HG03097 (cell line): ENCODE measurements around the gene BRWD1.
"Not testable (repeated sequence)": the region's sequence is repeated elsewhere in the genome, so short reads cannot be mapped to it uniquely, and the experiment has no call there.

Experiments used
- ATAC-seq: cut with Tn5 transposase; IDR thresholded peaks from one replicate; pipeline ENCODE4 v1.9.1; 2021; ENCODE audit not compliant: unreplicated experiment, low FRiP score

The BRWD1 gene

DNA sequence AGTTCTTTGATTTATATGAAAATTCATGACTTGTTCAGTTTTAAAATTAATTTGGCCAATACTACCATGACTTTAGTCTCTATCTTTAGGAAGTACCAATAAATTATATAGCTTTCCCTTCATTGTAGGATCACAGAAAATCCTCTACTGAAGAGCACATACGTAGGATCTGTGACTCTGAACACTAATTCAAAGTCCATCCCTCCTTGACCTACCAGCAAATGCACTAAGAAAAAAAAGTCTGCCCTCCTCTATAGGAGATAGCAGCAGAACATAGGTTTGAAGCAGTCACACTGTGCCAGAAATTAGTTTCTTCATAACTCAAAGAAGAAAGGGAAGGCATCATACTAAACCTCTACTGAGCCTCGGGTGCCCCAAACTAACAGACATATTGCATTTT is 16.5 kb downstream of the BRWD1 start:
- no peak for ATAC-seq

GRCh38 chr21:39288987-39289386 is 24.4 kb downstream of the BRWD1 start:
- no peak for ATAC-seq

GRCh38 chr21:39282911-39283310 is 30.5 kb downstream of the BRWD1 start:
- ATAC-seq: no peak

- no peak for ATAC-seq
Observed at GRCh38 chr21:39281853-39282252, 31.6 kb downstream of the BRWD1 start.

GRCh38 chr21:39281207-39281606 is 32.2 kb downstream of the BRWD1 start:
- ATAC-seq: no peak

GRCh38 chr21:39269620-39270019 is 43.8 kb downstream of the BRWD1 start:
- ATAC-seq: no peak

- no peak for ATAC-seq
Observed at GRCh38 chr21:39265603-39266002, 47.8 kb downstream of the BRWD1 start.

DNA sequence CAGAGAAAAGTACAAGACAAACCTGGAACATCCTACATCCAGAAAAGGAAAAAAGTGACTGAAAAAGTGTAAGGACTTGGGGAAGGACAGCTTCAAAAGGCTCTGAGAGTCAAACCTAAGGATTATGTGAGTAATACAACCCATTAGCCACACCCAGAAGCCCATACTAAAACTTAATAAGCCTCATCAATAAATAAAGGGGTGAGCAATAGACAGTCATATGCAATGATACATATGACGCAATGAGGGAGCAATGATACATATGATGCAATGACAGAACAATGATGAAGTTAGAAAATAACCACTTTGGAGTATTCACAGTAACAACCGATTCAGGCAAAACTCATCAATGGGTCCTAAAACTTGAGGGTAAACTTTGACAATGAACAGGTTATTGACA is 50.1 kb downstream of the BRWD1 start:
- no peak for ATAC-seq

- ATAC-seq: no peak
Observed at GRCh38 chr21:39258207-39258606, 55.2 kb downstream of the BRWD1 start.

GRCh38 chr21:39251326-39251725 is 62.1 kb downstream of the BRWD1 start:
- no peak for ATAC-seq

DNA sequence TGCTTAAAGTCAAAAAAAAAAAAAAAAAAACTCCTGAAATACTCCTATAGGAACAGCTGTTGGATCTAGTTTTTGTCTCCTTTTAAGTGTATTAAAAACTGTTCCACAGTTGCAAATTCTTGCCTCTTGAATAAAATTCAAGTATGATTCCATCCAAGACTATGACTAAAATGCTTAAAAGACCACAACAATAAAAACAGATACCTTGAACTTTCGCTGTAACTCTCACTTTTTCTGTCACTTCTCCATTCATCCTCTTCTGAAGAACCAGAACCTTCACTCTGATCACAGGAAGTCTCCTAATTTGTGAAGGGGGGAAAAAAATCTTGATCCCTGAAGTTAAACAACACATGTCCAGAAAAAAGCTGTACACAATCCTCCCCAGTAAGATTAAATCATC is 75.2 kb downstream of the BRWD1 start:
- ATAC-seq: no peak

DNA sequence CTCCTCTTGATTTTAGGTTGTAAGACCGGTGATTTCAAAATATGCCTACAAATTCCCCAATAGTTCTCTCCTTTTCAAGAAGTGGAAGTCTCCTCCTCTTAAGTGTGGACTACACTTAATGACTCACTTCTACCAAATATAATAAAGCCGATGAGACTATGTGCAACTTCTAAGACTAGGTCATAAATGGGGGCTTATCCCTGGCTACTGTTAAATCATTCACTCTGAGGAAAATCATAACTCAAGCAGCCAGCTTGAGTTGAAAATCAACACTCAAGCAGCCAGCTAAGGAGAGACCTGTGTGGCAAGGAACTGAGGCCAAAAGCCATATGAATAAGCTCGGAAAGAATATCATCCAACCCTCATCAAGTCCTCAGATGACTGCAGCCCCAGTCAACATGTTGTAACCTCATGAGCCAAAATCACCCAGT is 80.6 kb downstream of the BRWD1 start:
- ATAC-seq: no peak

- no peak for ATAC-seq
Observed at GRCh38 chr21:39224930-39225329, 88.5 kb downstream of the BRWD1 start.

- no peak for ATAC-seq
Observed at GRCh38 chr21:39221997-39222486, 91.4 kb downstream of the BRWD1 start.

- no peak for ATAC-seq
Observed at GRCh38 chr21:39221282-39221996, 92.0 kb downstream of the BRWD1 start.

- ATAC-seq: not testable (repeated sequence)
Observed at GRCh38 chr21:39220875-39221274, 92.6 kb downstream of the BRWD1 start.

DNA sequence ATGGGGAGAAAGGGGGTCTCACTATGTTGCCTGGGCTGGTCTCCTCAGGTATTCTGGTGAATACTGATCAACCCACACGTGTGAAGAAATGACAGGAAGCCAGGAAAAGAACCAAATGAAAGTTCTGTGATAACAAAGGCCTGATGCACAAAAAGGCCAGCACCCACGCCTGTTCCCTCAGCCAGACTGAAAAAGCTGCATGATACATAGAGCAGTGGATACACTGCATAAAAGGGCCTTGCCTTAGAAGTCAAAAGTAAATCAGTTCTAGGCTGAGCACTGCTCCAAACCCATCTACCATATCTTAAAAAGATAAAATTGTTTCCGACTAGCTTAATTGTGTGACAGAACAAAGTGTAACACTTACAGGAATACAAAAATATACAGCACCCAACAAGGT is 93.3 kb downstream of the BRWD1 start:
- ATAC-seq: no peak

- no peak for ATAC-seq
Observed at GRCh38 chr21:39218082-39218409, 95.4 kb downstream of the BRWD1 start.

DNA sequence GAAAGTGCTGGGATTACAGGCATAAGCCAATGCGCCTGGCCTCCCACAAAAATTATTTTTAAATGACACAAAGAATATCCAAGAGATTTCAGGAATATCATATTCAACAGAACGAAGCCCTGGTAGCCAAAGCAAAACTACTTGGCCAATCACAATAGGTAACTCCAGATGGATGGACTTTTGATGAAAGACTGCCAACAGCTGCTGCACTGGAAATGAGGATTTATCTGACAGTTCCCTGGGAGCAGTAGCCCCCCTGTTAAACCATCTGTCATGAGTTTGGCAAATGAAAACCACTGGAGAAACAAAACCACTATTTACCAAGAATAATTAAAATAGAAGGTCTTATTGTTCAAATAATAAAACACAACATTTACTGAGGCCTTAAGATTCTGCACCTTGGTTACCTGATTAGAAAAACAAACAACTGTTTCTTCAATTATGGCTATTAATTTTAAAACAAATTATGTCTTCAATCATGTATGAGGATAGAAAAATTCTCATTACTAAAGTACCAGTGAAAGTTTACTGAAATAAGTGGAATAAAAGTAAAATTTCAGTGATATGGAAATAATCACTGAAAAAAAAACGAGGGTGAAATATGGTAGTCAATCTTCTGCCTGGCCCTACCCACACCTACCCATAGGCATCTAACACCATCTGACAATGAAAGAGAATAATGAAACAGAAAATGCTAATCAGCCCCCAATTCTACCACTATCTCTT is 95.9 kb downstream of the BRWD1 start:
- no peak for ATAC-seq

- ATAC-seq: no peak
Observed at GRCh38 chr21:39216290-39216689, 97.1 kb downstream of the BRWD1 start.

DNA sequence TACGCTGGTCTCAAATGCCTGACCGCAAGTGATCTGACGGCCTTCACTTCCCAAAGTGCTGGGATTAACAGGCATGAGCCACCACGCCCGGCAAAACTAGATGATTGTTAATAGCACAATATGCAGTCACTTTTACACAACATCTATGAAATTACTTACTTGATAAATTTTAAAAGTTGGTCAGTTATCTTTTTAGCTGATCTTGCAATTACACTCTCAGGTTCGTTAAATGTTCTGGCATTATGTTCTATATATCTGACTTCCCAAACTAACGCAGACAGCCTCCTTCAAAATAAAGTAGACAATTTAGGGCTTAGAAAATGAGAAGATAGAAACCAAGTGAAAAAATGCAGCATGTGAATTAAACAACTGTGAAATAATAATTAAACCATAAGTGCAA is 98.4 kb downstream of the BRWD1 start:
- no peak for ATAC-seq

DNA sequence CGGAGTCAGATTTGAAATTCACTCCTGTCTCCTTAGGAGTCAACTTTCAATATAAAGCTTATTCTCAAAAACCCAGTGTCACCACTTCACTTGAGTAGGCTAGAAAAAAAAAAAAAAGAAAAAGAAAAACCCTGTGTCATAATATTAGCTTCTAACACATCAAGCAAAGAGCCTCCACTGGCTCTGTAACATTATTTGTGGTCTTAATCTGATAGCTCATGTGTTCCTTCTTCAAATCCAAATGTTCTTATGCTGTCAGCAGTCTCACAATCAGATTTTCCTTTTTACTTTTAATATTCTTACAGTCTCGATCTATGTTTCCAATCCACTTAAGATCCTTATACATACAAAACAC is 104.1 kb downstream of the BRWD1 start:
- ATAC-seq: no peak
